ENCODE results near the gene BMAL1. TPM values are rescaled to one million over a fixed set of nuclear protein-coding genes. Genes with fewer than 3 reads are reported as not detected.
A peak's percentile ranks its signal among the peaks of the same experiment; 100 is the strongest.

The BMAL1 gene
- polyA plus RNA-seq, 3 donors = 10.2 to 43.4 (median 11.5) TPM

GRCh38 chr11:13333456-13333957 lies 55.9 kb downstream of the BMAL1 start:
- peak; percentile 7 to 19 (median 17) for DNase-seq
- Histone ChIP-seq H3K4me1 (ENCODE audit: control insufficient read depth in 1 of 2, insufficient read depth in 2 of 2, low read length in 2 of 2) (peaks cover 16 to 31% of the 10 kb centered on the region in 2 donors), H3K27ac (ENCODE audit: low read depth in 1 of 2, low read length in 2 of 2) (peak overlapping the region in 1 of 2 donors; percentile 2), H3K27me3 (ENCODE audit: control insufficient read depth in 2 of 2, insufficient read depth in 2 of 2, low read length in 2 of 2) (no peaks in the 10 kb centered on the region), H4K20me1 (ENCODE audit: insufficient read depth, low read length) (peaks cover 98% of the 10 kb centered on the region), H3K36me3 (replicated peaks in 1 of 2; ENCODE audit: control insufficient read depth in 1 of 2, insufficient read depth in 2 of 2, low read length in 2 of 2) (peaks cover 0 to 15% of the 10 kb centered on the region in 2 donors), H3K9me3 (replicated peaks in 1 of 2; ENCODE audit: control insufficient read depth in 1 of 2, insufficient read depth in 1 of 2, low read length in 2 of 2) (no peaks in the 10 kb centered on the region), H3K4me2 (replicated peaks; ENCODE audit: extremely low read depth, low read length, poor library complexity, severe bottlenecking) (no peak overlapping the region), H2AFZ (ENCODE audit: insufficient read depth, low read depth, low read length, poor library complexity, severe bottlenecking) (no peak overlapping the region), H3K4me3 (replicated peaks in 1 of 3; ENCODE audit: low read depth in 2 of 3, low read length in 3 of 3) (no peak overlapping the region), H3K79me2 (ENCODE audit: insufficient read depth, low read length) (peaks cover 15% of the 10 kb centered on the region), H3K9ac (ENCODE audit: insufficient read depth, low read length, poor library complexity, severe bottlenecking) (no peak overlapping the region)
- no peak overlapping the region for H3K4me3 Mint-ChIP-seq
- no peak for TF ChIP-seq CTCF (IDR thresholded peaks at IDR 0.05)
- peaks cover 46% of the 10 kb centered on the region for H3K4me1 Mint-ChIP-seq
- peaks cover 0 to 1% (median 0%) of the 10 kb centered on the region in 3 donors for H3K27me3 Mint-ChIP-seq (ENCODE audit: low read depth in 3 of 3)
- peaks cover 23 to 33% of the 10 kb centered on the region in 2 donors for H3K36me3 Mint-ChIP-seq
- 0% methylated on average over 3 of the region's 7 CpGs for WGBS (ENCODE audit: insufficient coverage)
- intact Hi-C loops (cut with micrococcal nuclease) = loop anchor here in 1 of 2 donors (10.0 kb wide), 2 partner anchors 119 to 149 kb away; no protein-coding TSS in a partner anchor
- H3K9me3 Mint-ChIP-seq = no peaks in the 10 kb centered on the region
- peak overlapping the region in 4 of 7 donors; percentile 12 to 81 (median 59) for H3K27ac Mint-ChIP-seq

GRCh38 chr11:13334034-13334786 lies 56.6 kb downstream of the BMAL1 start:
- Histone ChIP-seq H3K79me2 (ENCODE audit: insufficient read depth, low read length) (peaks cover 16% of the 10 kb centered on the region), H2AFZ (ENCODE audit: insufficient read depth, low read depth, low read length, poor library complexity, severe bottlenecking) (no peak overlapping the region), H3K9me3 (replicated peaks in 1 of 2; ENCODE audit: control insufficient read depth in 1 of 2, insufficient read depth in 1 of 2, low read length in 2 of 2) (no peaks in the 10 kb centered on the region), H3K4me2 (replicated peaks; ENCODE audit: extremely low read depth, low read length, poor library complexity, severe bottlenecking) (no peak overlapping the region), H3K36me3 (replicated peaks in 1 of 2; ENCODE audit: control insufficient read depth in 1 of 2, insufficient read depth in 2 of 2, low read length in 2 of 2) (peaks cover 0 to 9% of the 10 kb centered on the region in 2 donors), H3K27me3 (ENCODE audit: control insufficient read depth in 2 of 2, insufficient read depth in 2 of 2, low read length in 2 of 2) (no peaks in the 10 kb centered on the region), H3K9ac (ENCODE audit: insufficient read depth, low read length, poor library complexity, severe bottlenecking) (no peak overlapping the region), H3K4me1 (ENCODE audit: control insufficient read depth in 1 of 2, insufficient read depth in 2 of 2, low read length in 2 of 2) (peaks cover 16 to 32% of the 10 kb centered on the region in 2 donors), H3K4me3 (replicated peaks in 1 of 3; ENCODE audit: low read depth in 2 of 3, low read length in 3 of 3) (no peak overlapping the region), H3K27ac (ENCODE audit: low read depth in 1 of 2, low read length in 2 of 2) (no peak overlapping the region), H4K20me1 (ENCODE audit: insufficient read depth, low read length) (peaks cover 98% of the 10 kb centered on the region)
- H3K9me3 Mint-ChIP-seq = no peaks in the 10 kb centered on the region
- TF ChIP-seq CTCF (IDR thresholded peaks at IDR 0.05) = no peak
- peaks cover 51% of the 10 kb centered on the region for H3K4me1 Mint-ChIP-seq
- intact Hi-C loops (cut with micrococcal nuclease) = loop anchor here in 1 of 2 donors (10.0 kb wide), 2 partner anchors 119 to 149 kb away; no protein-coding TSS in a partner anchor
- peaks cover 17 to 30% of the 10 kb centered on the region in 2 donors for H3K36me3 Mint-ChIP-seq
- no peak for DNase-seq
- H3K27me3 Mint-ChIP-seq (ENCODE audit: low read depth in 3 of 3) = peaks cover 0 to 1% (median 0%) of the 10 kb centered on the region in 3 donors
- H3K4me3 Mint-ChIP-seq = no peak overlapping the region
- WGBS (ENCODE audit: insufficient coverage) = 48% methylated on average over 4 of the region's 6 CpGs
- H3K27ac Mint-ChIP-seq = peak overlapping the region in 2 of 7 donors; percentile 52 to 64

All from CD14-positive monocyte (primary cell).